SIG-M5 treated with dmso at 0.1 percent for 504 hours (cell line): ENCODE results near the gene KCTD20.

Experiments
- DNase-seq: peaks from one replicate; lab custom pipeline; 2025; ENCODE audit not compliant: unreplicated experiment; lab: John Stamatoyannopoulos, UW

The KCTD20 gene

DNA sequence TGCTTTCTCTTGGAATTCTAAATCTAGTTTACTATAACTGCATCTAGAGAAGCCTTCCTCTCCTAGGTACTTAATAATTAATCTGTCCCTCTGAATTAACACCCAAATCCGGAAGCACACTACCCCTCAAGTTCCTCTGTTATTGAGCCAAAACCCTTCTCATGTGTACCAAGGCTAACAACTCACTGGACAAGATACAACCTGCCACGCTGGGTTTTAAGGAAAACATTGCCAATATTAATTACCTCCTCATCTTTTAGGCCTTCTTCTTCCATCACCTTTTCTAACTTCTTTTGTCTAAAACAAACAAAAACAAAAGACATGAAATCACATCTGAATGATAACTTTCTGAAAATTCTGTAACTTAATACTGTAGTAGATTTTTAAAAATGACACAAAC lies 82.5 kb downstream of the KCTD20 start:
- no peak for DNase-seq

DNA sequence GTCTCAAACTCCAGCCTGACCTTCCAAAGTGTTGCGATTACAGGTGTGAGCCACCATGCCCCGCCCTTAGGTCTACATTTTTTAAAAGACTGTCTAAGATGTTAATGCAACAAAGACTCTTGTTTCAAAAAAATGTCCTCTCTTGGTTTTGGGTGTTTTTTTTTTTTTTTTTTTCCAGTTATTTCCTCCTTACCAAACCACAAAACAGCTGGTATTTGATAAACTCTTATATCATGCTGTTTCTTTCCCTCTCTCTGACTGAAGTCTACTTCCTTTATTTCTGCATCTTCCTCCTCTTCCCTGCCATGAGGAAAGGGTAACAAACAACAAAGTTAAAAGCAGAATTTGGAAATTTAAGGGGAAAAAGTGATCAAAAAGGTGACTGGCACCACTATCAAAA lies 83.3 kb downstream of the KCTD20 start:
- peak; percentile 46 for DNase-seq

GRCh38 chr6:36533321-36533720 lies 90.5 kb downstream of the KCTD20 start:
- DNase-seq: no peak

DNA sequence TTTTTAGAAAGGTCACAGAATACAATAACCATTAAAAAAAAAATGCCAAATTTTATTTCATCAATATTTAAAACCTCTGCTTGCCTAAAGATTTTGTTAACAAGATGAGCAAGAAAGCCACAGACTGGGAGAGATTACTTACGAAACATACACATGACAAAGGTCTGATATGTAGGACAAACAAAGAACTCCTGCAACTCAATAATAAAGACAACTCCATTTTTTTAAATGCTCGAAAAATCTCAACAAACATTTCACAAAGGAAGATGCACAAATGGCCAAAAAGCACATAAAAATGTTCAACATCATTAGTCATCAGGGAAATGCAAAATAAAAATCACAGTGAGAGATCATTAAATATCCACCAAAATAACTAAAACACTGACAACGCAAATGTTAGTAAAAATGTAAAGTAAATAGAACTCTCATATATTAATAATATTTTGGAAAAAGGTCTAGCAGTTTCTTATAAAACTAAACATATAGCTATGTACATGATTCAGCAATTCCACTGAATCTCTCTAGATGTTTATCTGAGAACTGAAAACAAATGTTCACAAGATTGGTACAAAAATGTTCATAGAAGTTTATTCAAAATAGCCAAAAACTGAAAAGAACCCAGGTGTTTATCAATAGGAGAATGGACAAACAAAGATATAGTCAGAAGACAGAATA lies 94.2 kb downstream of the KCTD20 start:
- no peak for DNase-seq

DNA sequence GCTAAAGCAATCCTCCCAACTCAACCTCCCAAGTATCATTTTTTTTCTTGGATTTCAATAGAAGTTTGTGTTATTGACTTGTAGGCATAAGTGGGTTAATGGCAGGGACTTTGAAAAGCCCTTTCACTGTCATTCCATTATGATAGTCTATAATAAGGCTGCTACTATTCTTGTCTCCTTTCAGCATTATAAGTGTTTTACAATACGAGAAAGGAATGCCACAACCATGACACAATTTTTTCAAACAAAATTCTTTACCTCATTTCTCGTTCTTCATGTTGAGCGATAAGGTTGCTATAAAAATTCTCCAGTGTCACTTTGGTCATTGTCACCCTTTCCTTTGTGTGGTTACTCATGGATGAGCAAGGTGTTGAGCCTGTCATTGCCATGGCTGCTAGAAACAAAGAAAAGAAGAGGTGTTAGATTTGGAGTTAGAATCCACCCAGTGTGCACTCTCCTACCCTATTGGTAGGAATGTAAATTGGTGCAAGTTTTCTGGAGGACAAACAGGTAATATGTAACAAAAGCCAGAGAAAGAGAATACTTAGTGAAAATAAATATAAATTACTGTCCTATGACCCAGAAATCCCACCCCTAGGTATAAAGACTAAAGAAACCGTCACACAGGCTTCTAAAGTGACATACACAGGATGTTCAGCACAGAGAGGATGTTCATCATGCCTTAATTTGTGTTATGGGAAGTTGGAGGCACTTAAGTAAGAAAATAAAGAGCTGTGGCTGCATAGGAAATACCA lies 97.2 kb downstream of the KCTD20 start:
- DNase-seq: no peak
